Ovary (tissue), 10 donors: ENCODE measurements around the gene PSTK. TPM values are rescaled to one million over a fixed set of nuclear protein-coding genes. Genes with fewer than 3 reads are reported as not detected.
A peak's percentile ranks its signal among the peaks of the same experiment; 100 is the strongest.

Experiments used
- DNase-seq, 5 donors: peaks; one replicate each; pipeline ENCODE4 v3.0.0-alpha.2; 2019 to 2020
- H3K27ac ChIP-seq, 2 donors: fragments of 200-600 bp; one replicate each; pipeline versions ENCODE4 v1.5.1 to v1.8.0; 2019 to 2022
- H3K27me3 ChIP-seq: fragments of 200-600 bp; one replicate; pipeline ENCODE4 v1.8.0; 2022
- H3K36me3 ChIP-seq: fragments of 200-600 bp; sonication (generic); one replicate; pipeline ENCODE4 v1.5.1; 2019
- H3K4me1 ChIP-seq: one replicate; pipeline ENCODE4 v1.8.1; 2013; ENCODE audit warnings: mild to moderate bottlenecking, moderate library complexity; ENCODE audit not compliant: insufficient read depth
- H3K4me3 ChIP-seq: fragments of 200-600 bp; sonication (generic); one replicate; pipeline ENCODE4 v1.5.1; 2017
- H3K9me3 ChIP-seq, 2 donors: fragments of 200-600 bp in 1 of 2; sonication (generic) in 1 of 2; one replicate each; pipeline versions ENCODE4 v1.5.1 to v1.8.1; 2013 to 2019; ENCODE audit warnings: mild to moderate bottlenecking in 1 of 2, moderate library complexity in 1 of 2
- CTCF ChIP-seq, 3 donors: fragments of 450-650 bp in 2 of 3; fragments of 200-600 bp in 1 of 3; IDR thresholded peaks; one replicate each; pipeline versions ENCODE4 v1.5.1 to v1.8.0; 2016 to 2022; ENCODE audit warnings: antibody characterized with exemption in 3 of 3, mild to moderate bottlenecking in 1 of 3
- EP300 ChIP-seq: sonication (generic); formaldehyde crosslinking; IDR thresholded peaks from one replicate; pipeline ENCODE4 v1.6.1; 2017; ENCODE audit warnings: antibody characterized with exemption
- POLR2A ChIP-seq: fragments of 450-650 bp; IDR thresholded peaks from one replicate; pipeline ENCODE4 v1.6.1; 2017; ENCODE audit warnings: antibody characterized with exemption, mild to moderate bottlenecking, moderate library complexity
- WGBS, 3 donors: extraction: QIAGEN DNeasy Blood & Tissue Kit in 1 of 3; methylation state at CpG; one replicate each; pipeline versions ENCODE4 v1.1.5 to v1.1.7; 2013 to 2017; 5-methylcytosine and 5-hydroxymethylcytosine counted together
- intact Hi-C, 4 donors: fragments of 100-400 bp; cut with DNase I; formaldehyde crosslinking; loops; one replicate each; pipeline versions ENCODE4 v1.11.0 to v1.15.1; 2022 to 2023
- long read RNA-seq, 3 donors: library from polyadenylated mRNA in 2 of 3; unstranded in 2 of 3; transcript quantifications; one replicate each; pipeline ENCODE4 v2.0.0 and lab custom pipeline, GENCODE V29; 2021 to 2026
- polyA plus RNA-seq, 2 donors: library from polyadenylated mRNA; stranded (reverse); fragments of 200-250 nt in 1 of 2; fragments of 350-450 nt in 1 of 2; fragmentation: Illumina TruSeq in 1 of 2; extraction: RNeasy Lipid Tissue Mini Kit (QIAGEN cat#74804) in 1 of 2; gene quantifications; one replicate each; pipeline ENCODE4 v1.2.3, GENCODE V29; 2013 to 2014
- total RNA-seq, 7 donors: library from RNA; depleted of rRNA in 2 of 7; stranded (reverse); fragments of >200 nt in 2 of 7; fragmentation: NEBNext Ultra II Directional in 3 of 7; extraction: Animal tissue kit (Norgen Biotek cat#: 25700) in 3 of 7; gene quantifications; one replicate each; pipeline versions ENCODE4 v1.1.0 to v1.2.4, GENCODE V29; 2016 to 2023
- donor health status: DM: no; HTN: no; CAD: no; lungs with moderate emphysema.
- donor health status: DM: no; HTN: no; CAD: no.
- donor health status: Bipolar disorder and iron deficiency.
- donor health status: DM: yes; HTN: yes; CAD: no.
- donor health status: DM: no; HTN: no; CAD: no.
- donor health status: DM: yes; HTN: yes; CAD: no.

Gene PSTK
- total RNA-seq = 1 to 10 TPM; 2.1 to 6.1 (median 3.3) TPM
- polyA plus RNA-seq = 1 to 10 TPM; 3.4 to 5.1 TPM
- long read RNA-seq, donor 1, transcript PSTK-201 (7 exons, 1,705 nt) = major isoform, 6 of 26 reads
- long read RNA-seq, donor 1, partial matches to known transcripts = 0 of 26 reads
- long read RNA-seq, donor 1, other reads (novel, unspliced or antisense) = 17 of 26 reads
- long read RNA-seq, donor 2, partial matches to known transcripts = 0 of 9 reads
- long read RNA-seq, donor 2, other reads (novel, unspliced or antisense) = 0 of 9 reads
- long read RNA-seq, donor 3, partial matches to known transcripts = 0 of 9 reads
- long read RNA-seq, donor 3, other reads (novel, unspliced or antisense) = 6 of 9 reads

- Histone ChIP-seq H3K27me3 (no peaks in the 10 kb centered on the region), H3K4me1 (no peaks in the 10 kb centered on the region), H3K9me3 (no peaks in the 10 kb centered on the region), H3K36me3 (no peaks in the 10 kb centered on the region), H3K27ac (peak within 1 kb of the TSS; percentile 90 to 96), H3K4me3 (peak within 1 kb of the TSS; percentile 72)
- intact Hi-C loops = no loop called here
- DNase-seq = peak; percentile 90 to 96 (median 93)
- WGBS, 3 donors = 0 to 2% (median 1%) methylated on average over 46 to 73 of the region's 73 CpGs
- peak; percentile 51 for TF ChIP-seq POLR2A
- TF ChIP-seq EP300 = no peak
- peak; percentile 84 to 99 (median 98) for TF ChIP-seq CTCF (IDR thresholded peaks at IDR 0.05)
Measured at GRCh38 chr10:122980209-122981065, at the start of gene PSTK. PSTK (plus strand) TSS chr10:122980401; CDS start chr10:122980480, 79 bp downstream.

- no peaks in the 10 kb centered on the region for H3K27me3 ChIP-seq
- H3K4me1 ChIP-seq = no peaks in the 10 kb centered on the region
- TF ChIP-seq EP300 = no peak
- TF ChIP-seq POLR2A = no peak
- no peak for TF ChIP-seq CTCF (IDR thresholded peaks at IDR 0.05)
- H3K4me3 ChIP-seq = no peak overlapping the region
- intact Hi-C loops = no loop called here
- no peak for DNase-seq
- no peaks in the 10 kb centered on the region for H3K36me3 ChIP-seq
- no peak overlapping the region for H3K27ac ChIP-seq
- no peaks in the 10 kb centered on the region for H3K9me3 ChIP-seq
- WGBS, 3 donors = 79 to 86% (median 80%) methylated on average over 6 of the region's 6 CpGs
Measured at GRCh38 chr10:122931088-122931906, 48.9 kb upstream of the PSTK start.

- no peaks in the 10 kb centered on the region for H3K36me3 ChIP-seq
- 96 to 100% (median 98%) methylated on average over 1 of the region's 1 CpG for WGBS, 3 donors
- H3K9me3 ChIP-seq = no peaks in the 10 kb centered on the region
- no peaks in the 10 kb centered on the region for H3K4me1 ChIP-seq
- DNase-seq = no peak
- no peak overlapping the region for H3K27ac ChIP-seq
- intact Hi-C loops = no loop called here
- no peak for TF ChIP-seq POLR2A
- no peak for TF ChIP-seq CTCF (IDR thresholded peaks at IDR 0.05)
- no peak for TF ChIP-seq EP300
- H3K4me3 ChIP-seq = no peak overlapping the region
- no peaks in the 10 kb centered on the region for H3K27me3 ChIP-seq
Measured at GRCh38 chr10:122939133-122939855, 40.9 kb upstream of the PSTK start.
